NCI-H345 treated with DMSO at 0.1 percent for 48 hours (cell line): ENCODE data around the gene TIA1.
"Not testable (repeated sequence)": the region's sequence is repeated elsewhere in the genome, so short reads cannot be mapped to it uniquely, and the experiment has no call there.

ENCODE experiments used
- DNase-seq: peaks from one replicate; lab custom pipeline; 2025; ENCODE audit not compliant: unreplicated experiment; lab: John Stamatoyannopoulos, UW

The TIA1 gene

GRCh38 chr2:70248181-70248847, at the start of gene TIA1:
TSS of gene TIA1 (minus strand) at chr2:70248628. CDS start at chr2:70248430, 198 bp downstream.
- peak; percentile 98 for DNase-seq

GRCh38 chr2:70297828-70298227, 49.4 kb upstream of the TIA1 start:
- DNase-seq = not testable (repeated sequence)

- DNase-seq = no peak
Observed at GRCh38 chr2:70283500-70284191, 35.2 kb upstream of the TIA1 start.

- no peak for DNase-seq
Observed at GRCh38 chr2:70282439-70282838, 34.0 kb upstream of the TIA1 start.

- no peak for DNase-seq
Observed at GRCh38 chr2:70280242-70280798, 31.9 kb upstream of the TIA1 start.

- no peak for DNase-seq
Observed at GRCh38 chr2:70270323-70270722, 21.9 kb upstream of the TIA1 start.

GRCh38 chr2:70269422-70270302, 21.2 kb upstream of the TIA1 start:
- DNase-seq = not testable (repeated sequence)

GRCh38 chr2:70266925-70267324, 18.5 kb upstream of the TIA1 start:
- DNase-seq = not testable (repeated sequence)

- DNase-seq = no peak
Observed at GRCh38 chr2:70261501-70261900, 13.1 kb upstream of the TIA1 start.

- peak; percentile 59 for DNase-seq
Observed at GRCh38 chr2:70258532-70258875, 10.1 kb upstream of the TIA1 start.

- DNase-seq = no peak
Observed at GRCh38 chr2:70255637-70256314, 7.3 kb upstream of the TIA1 start.

- DNase-seq = no peak
Observed at GRCh38 chr2:70250434-70250833, 2.0 kb upstream of the TIA1 start.

GRCh38 chr2:70247364-70248180, 856 bp downstream of the TIA1 start:
- DNase-seq = peak; percentile 62

- DNase-seq = no peak
Observed at GRCh38 chr2:70243806-70244584, 4.4 kb downstream of the TIA1 start.

GRCh38 chr2:70242552-70242951, 5.9 kb downstream of the TIA1 start:
- DNase-seq = no peak

GRCh38 chr2:70241340-70241739, 7.1 kb downstream of the TIA1 start:
- no peak for DNase-seq

- no peak for DNase-seq
Observed at GRCh38 chr2:70240599-70240998, 7.8 kb downstream of the TIA1 start.

- no peak for DNase-seq
Observed at GRCh38 chr2:70233926-70234325, 14.5 kb downstream of the TIA1 start.

- no peak for DNase-seq
Observed at GRCh38 chr2:70226781-70227180, 21.6 kb downstream of the TIA1 start.
